ENCODE measurements around the gene TPPP.

GRCh38 chr5:612498-613424 lies 80.4 kb downstream of the TPPP start:
- TF ChIP-seq CTCF (IDR thresholded peaks at IDR 0.05), result no peak
- no peak for TF ChIP-seq POLR2A (IDR thresholded peaks at IDR 0.05)
